ENCODE measurements around the gene KITLG. TPM values are rescaled to one million over a fixed set of nuclear protein-coding genes. Genes with fewer than 3 reads are reported as not detected.

Gene KITLG
- polyA plus RNA-seq, 1 of the 3 experiments (the other 2 are of a cell fraction): 8.9 TPM

GRCh38 chr12:88627501-88627900, 47.2 kb upstream of the KITLG start:
- Histone ChIP-seq H3K4me3 (ENCODE audit: low read depth in 2 of 2, low read length in 1 of 2) (no peak overlapping the region), H3K27ac (ENCODE audit: low read depth in 2 of 2, low read length in 1 of 2) (no peak overlapping the region), H3K36me3 (replicated peaks in 1 of 2; ENCODE audit: control insufficient read depth in 1 of 2, insufficient read depth in 2 of 2, low read length in 1 of 2) (no peaks in the 10 kb centered on the region), H4K20me1 (ENCODE audit: insufficient read depth) (no peaks in the 10 kb centered on the region), H2AFZ (ENCODE audit: low read depth) (no peak overlapping the region), H3K4me2 (no peak overlapping the region), H3K4me1 (ENCODE audit: control insufficient read depth in 1 of 2, insufficient read depth in 2 of 2, low read depth in 1 of 2, low read length in 1 of 2) (peaks cover 7 to 8% of the 10 kb centered on the region in 2 experiments; a peak in 3 of 4 replicates), H3K9me2 (no peaks in the 10 kb centered on the region), H3K79me2 (ENCODE audit: insufficient read depth) (no peaks in the 10 kb centered on the region), H3K9me3 (no peaks in the 10 kb centered on the region), H3F3A (replicated peaks; ENCODE audit: insufficient read depth) (no peaks in the 10 kb centered on the region), H3K27me3 (ENCODE audit: insufficient read depth) (no peaks in the 10 kb centered on the region), H3K9ac (no peak overlapping the region)
- WGBS (ENCODE audit: low lambda C conversion rate): 66% methylated on average over 1 of the region's 1 CpG
- CTCF ChIA-PET: interaction anchor here (1.5 kb wide), 1 partner anchor 15 kb away, joined by 4 read pairs; no protein-coding TSS in a partner anchor
- DNase-seq: no peak
- POLR2A ChIA-PET: no interaction called here
- TF ChIP-seq RAD21 (IDR thresholded peaks at IDR 0.05; ENCODE audit: low read length) (no peak), SIN3A (IDR thresholded peaks at IDR 0.05; ENCODE audit: borderline replicate concordance, low read depth, low read length) (no peak), JUND (IDR thresholded peaks at IDR 0.05) (no peak), GABPA (IDR thresholded peaks at IDR 0.05; ENCODE audit: low read depth) (no peak), RFX5 (IDR thresholded peaks at IDR 0.05; ENCODE audit: low read length) (no peak), TAF1 (IDR thresholded peaks at IDR 0.05; ENCODE audit: borderline replicate concordance, low read depth, low read length) (no peak), YY1 (IDR thresholded peaks at IDR 0.05; ENCODE audit: low read depth) (no peak), NRF1 (IDR thresholded peaks at IDR 0.05; ENCODE audit: low read depth, low read length) (no peak), IRF3 (IDR thresholded peaks at IDR 0.05; ENCODE audit: low read depth, low read length) (no peak), FOSL2 (IDR thresholded peaks at IDR 0.05; ENCODE audit: borderline replicate concordance, low read depth) (no peak), EZH2phosphoT487 (IDR thresholded peaks at IDR 0.05; ENCODE audit: borderline replicate concordance, low read depth) (no peak), POLR2AphosphoS5 (IDR thresholded peaks at IDR 0.05; ENCODE audit: low read depth, low read length) (no peak), GATA2 (CRISPR knock-in tag; IDR thresholded peaks at IDR 0.05) (no peak)
- TF ChIP-seq, protein P1, sequence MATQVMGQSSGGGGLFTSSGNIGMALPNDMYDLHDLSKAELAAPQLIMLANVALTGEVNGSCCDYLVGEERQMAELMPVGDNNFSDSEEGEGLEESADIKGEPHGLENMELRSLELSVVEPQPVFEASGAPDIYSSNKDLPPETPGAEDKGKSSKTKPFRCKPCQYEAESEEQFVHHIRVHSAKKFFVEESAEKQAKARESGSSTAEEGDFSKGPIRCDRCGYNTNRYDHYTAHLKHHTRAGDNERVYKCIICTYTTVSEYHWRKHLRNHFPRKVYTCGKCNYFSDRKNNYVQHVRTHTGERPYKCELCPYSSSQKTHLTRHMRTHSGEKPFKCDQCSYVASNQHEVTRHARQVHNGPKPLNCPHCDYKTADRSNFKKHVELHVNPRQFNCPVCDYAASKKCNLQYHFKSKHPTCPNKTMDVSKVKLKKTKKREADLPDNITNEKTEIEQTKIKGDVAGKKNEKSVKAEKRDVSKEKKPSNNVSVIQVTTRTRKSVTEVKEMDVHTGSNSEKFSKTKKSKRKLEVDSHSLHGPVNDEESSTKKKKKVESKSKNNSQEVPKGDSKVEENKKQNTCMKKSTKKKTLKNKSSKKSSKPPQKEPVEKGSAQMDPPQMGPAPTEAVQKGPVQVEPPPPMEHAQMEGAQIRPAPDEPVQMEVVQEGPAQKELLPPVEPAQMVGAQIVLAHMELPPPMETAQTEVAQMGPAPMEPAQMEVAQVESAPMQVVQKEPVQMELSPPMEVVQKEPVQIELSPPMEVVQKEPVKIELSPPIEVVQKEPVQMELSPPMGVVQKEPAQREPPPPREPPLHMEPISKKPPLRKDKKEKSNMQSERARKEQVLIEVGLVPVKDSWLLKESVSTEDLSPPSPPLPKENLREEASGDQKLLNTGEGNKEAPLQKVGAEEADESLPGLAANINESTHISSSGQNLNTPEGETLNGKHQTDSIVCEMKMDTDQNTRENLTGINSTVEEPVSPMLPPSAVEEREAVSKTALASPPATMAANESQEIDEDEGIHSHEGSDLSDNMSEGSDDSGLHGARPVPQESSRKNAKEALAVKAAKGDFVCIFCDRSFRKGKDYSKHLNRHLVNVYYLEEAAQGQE (IDR thresholded peaks at IDR 0.05; ENCODE audit: low read depth, low read length): no peak
- TF ChIP-seq, protein P2, sequence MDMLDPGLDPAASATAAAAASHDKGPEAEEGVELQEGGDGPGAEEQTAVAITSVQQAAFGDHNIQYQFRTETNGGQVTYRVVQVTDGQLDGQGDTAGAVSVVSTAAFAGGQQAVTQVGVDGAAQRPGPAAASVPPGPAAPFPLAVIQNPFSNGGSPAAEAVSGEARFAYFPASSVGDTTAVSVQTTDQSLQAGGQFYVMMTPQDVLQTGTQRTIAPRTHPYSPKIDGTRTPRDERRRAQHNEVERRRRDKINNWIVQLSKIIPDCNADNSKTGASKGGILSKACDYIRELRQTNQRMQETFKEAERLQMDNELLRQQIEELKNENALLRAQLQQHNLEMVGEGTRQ (IDR thresholded peaks at IDR 0.05; ENCODE audit: borderline replicate concordance, low read depth, low read length): no peak

Data from SK-N-SH (cell line).